MM.1S (cell line): Measurements from ENCODE around the gene ACO2.

ENCODE experiments used
- DNase-seq: peaks from one replicate; pipeline ENCODE4 v3.0.0-alpha.2; 2015
- H2AFZ ChIP-seq: fragments of 300-600 bp; sonication (generic); 2 replicates; pipeline ENCODE4 v1.6.0; 2016; ENCODE audit warnings: antibody characterized with exemption, low read length
- H3F3A ChIP-seq: fragments of 300-600 bp; sonication (generic); 2 replicates; pipeline ENCODE4 v1.6.1; 2016; ENCODE audit warnings: mild to moderate bottlenecking, antibody characterized with exemption, low read length, moderate library complexity, mixed read lengths; ENCODE audit not compliant: insufficient read depth
- H3K27ac ChIP-seq: fragments of 300-600 bp; sonication (generic); 2 replicates; pipeline ENCODE4 v1.5.1; 2016; ENCODE audit warnings: mild to moderate bottlenecking, low read length
- H3K27me3 ChIP-seq: fragments of 300-600 bp; sonication (generic); replicated peaks from 2 replicates; pipeline ENCODE4 v1.6.0; 2016; ENCODE audit warnings: low read length; ENCODE audit not compliant: insufficient read depth
- H3K36me3 ChIP-seq: fragments of 300-600 bp; sonication (generic); replicated peaks from 2 replicates; pipeline ENCODE4 v1.6.1; 2016; ENCODE audit warnings: mild to moderate bottlenecking, low read length, mixed read lengths; ENCODE audit not compliant: insufficient read depth
- H3K4me1 ChIP-seq: fragments of 300-600 bp; sonication (generic); 2 replicates; pipeline ENCODE4 v1.6.1; 2016; ENCODE audit warnings: low read length, mixed read lengths
- H3K4me2 ChIP-seq: fragments of 300-600 bp; sonication (generic); 2 replicates; pipeline ENCODE4 v1.6.0; 2016; ENCODE audit warnings: low read depth, low read length
- H3K4me3 ChIP-seq: fragments of 300-600 bp; sonication (generic); 2 replicates; pipeline ENCODE4 v1.5.1; 2016; ENCODE audit warnings: low read length, mixed read lengths
- H3K79me2 ChIP-seq: fragments of 300-600 bp; sonication (generic); 2 replicates; pipeline ENCODE4 v1.6.1; 2016; ENCODE audit warnings: mixed run types, low read length, mixed read lengths
- H3K9ac ChIP-seq: fragments of 300-600 bp; sonication (generic); 2 replicates; pipeline ENCODE4 v1.6.1; 2016; ENCODE audit warnings: low read length, mixed read lengths
- H3K9me2 ChIP-seq: fragments of 300-600 bp; sonication (generic); replicated peaks from 2 replicates; pipeline ENCODE4 v1.6.1; 2016; ENCODE audit warnings: mild to moderate bottlenecking, low read length, mixed read lengths; ENCODE audit not compliant: insufficient read depth
- H3K9me3 ChIP-seq: fragments of 300-600 bp; sonication (generic); replicated peaks from 2 replicates; pipeline ENCODE4 v1.6.1; 2016; ENCODE audit warnings: mild to moderate bottlenecking, low read length, mixed read lengths; ENCODE audit not compliant: insufficient read depth
- H4K20me1 ChIP-seq: fragments of 300-600 bp; sonication (generic); 2 replicates; pipeline ENCODE4 v1.6.1; 2016; ENCODE audit warnings: mild to moderate bottlenecking, low read length, moderate library complexity, mixed read lengths; ENCODE audit not compliant: insufficient read depth
- EZH2 ChIP-seq: fragments of 300-600 bp; sonication (generic); optimal IDR thresholded peaks from 2 replicates; pipeline ENCODE3; 2017; ENCODE audit warnings: low read depth, mild to moderate bottlenecking, antibody characterized with exemption, low read length, mixed read lengths
- EZH2phosphoT487 ChIP-seq: fragments of 300-600 bp; sonication (generic); IDR thresholded peaks from 2 replicates; pipeline ENCODE4 v1.6.1; 2018; ENCODE audit warnings: antibody characterized with exemption, low read length
- TF ChIP-seq, protein P1 (sequence below): fragments of 300-600 bp; sonication (generic); IDR thresholded peaks from 2 replicates; pipeline ENCODE4 v1.5.1; 2016; ENCODE audit warnings: antibody characterized with exemption, low read length, mixed read lengths

The ACO2 gene

DNA sequence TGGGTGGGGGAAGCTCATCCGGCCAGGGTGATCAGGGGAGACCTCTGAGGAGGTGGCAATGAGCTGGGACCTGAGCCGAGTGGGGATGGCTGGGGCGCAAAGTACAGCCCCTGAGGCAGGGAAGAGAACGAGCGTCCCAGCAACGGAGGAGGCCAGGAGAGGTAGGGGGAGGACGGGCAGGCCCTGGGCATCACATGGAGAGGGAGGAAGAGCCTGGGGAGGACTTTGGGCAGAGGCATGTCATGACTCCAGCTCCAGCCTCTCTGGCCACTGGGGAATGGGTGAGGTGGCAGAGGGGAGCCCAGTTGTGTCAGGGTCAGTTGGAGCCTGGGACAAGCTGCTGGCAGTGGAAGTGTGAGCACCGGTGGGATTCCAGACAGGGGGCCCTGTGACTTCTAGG, 109.2 kb downstream of the ACO2 start:
- H4K20me1 ChIP-seq, result no peaks in the 10 kb centered on the region
- no peaks in the 10 kb centered on the region for H3K9me2 ChIP-seq
- no peak overlapping the region for H3K9ac ChIP-seq
- H3K4me3 ChIP-seq, result no peak overlapping the region
- H3K9me3 ChIP-seq, result no peaks in the 10 kb centered on the region
- no peaks in the 10 kb centered on the region for H3K27me3 ChIP-seq
- H2AFZ ChIP-seq, result no peak overlapping the region
- no peak overlapping the region for H3K27ac ChIP-seq
- no peaks in the 10 kb centered on the region for H3K4me1 ChIP-seq
- DNase-seq, result no peak
- TF ChIP-seq EZH2phosphoT487 (no peak), EZH2 (no peak)
- TF ChIP-seq, protein P1, sequence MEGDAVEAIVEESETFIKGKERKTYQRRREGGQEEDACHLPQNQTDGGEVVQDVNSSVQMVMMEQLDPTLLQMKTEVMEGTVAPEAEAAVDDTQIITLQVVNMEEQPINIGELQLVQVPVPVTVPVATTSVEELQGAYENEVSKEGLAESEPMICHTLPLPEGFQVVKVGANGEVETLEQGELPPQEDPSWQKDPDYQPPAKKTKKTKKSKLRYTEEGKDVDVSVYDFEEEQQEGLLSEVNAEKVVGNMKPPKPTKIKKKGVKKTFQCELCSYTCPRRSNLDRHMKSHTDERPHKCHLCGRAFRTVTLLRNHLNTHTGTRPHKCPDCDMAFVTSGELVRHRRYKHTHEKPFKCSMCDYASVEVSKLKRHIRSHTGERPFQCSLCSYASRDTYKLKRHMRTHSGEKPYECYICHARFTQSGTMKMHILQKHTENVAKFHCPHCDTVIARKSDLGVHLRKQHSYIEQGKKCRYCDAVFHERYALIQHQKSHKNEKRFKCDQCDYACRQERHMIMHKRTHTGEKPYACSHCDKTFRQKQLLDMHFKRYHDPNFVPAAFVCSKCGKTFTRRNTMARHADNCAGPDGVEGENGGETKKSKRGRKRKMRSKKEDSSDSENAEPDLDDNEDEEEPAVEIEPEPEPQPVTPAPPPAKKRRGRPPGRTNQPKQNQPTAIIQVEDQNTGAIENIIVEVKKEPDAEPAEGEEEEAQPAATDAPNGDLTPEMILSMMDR, result no peak
- H3K79me2 ChIP-seq, result no peaks in the 10 kb centered on the region
- H3K36me3 ChIP-seq, result no peaks in the 10 kb centered on the region
- H3K4me2 ChIP-seq, result no peak overlapping the region
- H3F3A ChIP-seq, result no peaks in the 10 kb centered on the region
